ENCODE measurements around the gene HABP2. TPM values are rescaled to one million over a fixed set of nuclear protein-coding genes. Genes with fewer than 3 reads are reported as not detected.

Gene HABP2
- polyA plus RNA-seq, 1 of the 3 experiments (the other 2 are of a cell fraction) = not detected

DNA sequence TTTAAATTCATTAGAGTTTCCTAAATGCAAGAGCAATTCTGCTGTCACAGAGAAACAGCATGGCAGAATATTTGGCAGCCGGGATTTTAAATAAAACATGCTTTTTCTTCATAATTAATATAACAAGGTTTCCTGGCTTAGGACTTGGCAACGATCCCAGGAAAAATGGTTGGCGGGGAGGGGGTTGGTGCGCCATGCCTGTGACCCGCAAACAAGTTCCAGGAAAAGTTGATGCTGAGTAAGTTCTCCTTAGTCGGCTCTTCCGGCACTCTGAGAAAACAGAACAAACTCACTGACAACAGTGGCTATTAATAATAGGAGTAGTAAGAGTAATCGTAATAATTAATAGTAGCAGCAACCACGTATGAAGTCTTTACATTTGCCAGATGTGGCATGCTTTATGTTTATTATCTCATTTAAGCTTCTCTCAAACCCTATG is 4.6 kb downstream of the HABP2 start:
- Histone ChIP-seq H3K27me3 (ENCODE audit: insufficient read depth) (no peaks in the 10 kb centered on the region), H3K9me2 (no peaks in the 10 kb centered on the region), H3F3A (replicated peaks; ENCODE audit: insufficient read depth) (no peaks in the 10 kb centered on the region), H3K4me2 (peak overlapping the region; percentile 46; the same call in 1 of the 2 replicates), H3K36me3 (replicated peaks in 1 of 2; ENCODE audit: control insufficient read depth in 1 of 2, insufficient read depth in 2 of 2, low read length in 1 of 2) (no peaks in the 10 kb centered on the region), H3K4me1 (ENCODE audit: control insufficient read depth in 1 of 2, insufficient read depth in 2 of 2, low read depth in 1 of 2, low read length in 1 of 2) (peaks cover 6 to 12% of the 10 kb centered on the region in 2 experiments; a peak in 3 of 4 replicates), H3K79me2 (ENCODE audit: insufficient read depth) (no peaks in the 10 kb centered on the region), H3K9me3 (no peaks in the 10 kb centered on the region), H3K27ac (ENCODE audit: low read depth in 2 of 2, low read length in 1 of 2) (peak overlapping the region in 1 of 2 experiments; percentile 1; a peak in 2 of 4 replicates), H4K20me1 (ENCODE audit: insufficient read depth) (no peaks in the 10 kb centered on the region), H3K9ac (no peak overlapping the region), H2AFZ (ENCODE audit: low read depth) (no peak overlapping the region), H3K4me3 (ENCODE audit: low read depth in 2 of 2, low read length in 1 of 2) (no peak overlapping the region)
- peak; percentile 60 for DNase-seq
- CTCF ChIA-PET = interaction anchor here (1.1 to 3.3 kb wide), 2 partner anchors 17 to 37 kb away, joined by 3 to 10 read pairs; no protein-coding TSS in a partner anchor
- TF ChIP-seq NFIC (IDR thresholded peaks at IDR 0.05; ENCODE audit: borderline replicate concordance) = peak; percentile 75
- no peak for TF ChIP-seq FOSL2 (IDR thresholded peaks at IDR 0.05; ENCODE audit: borderline replicate concordance, low read depth)
- 0 out of 2 replicates have a peak, but pooled peaks have one; percentile 25 for TF ChIP-seq RCOR1 (IDR thresholded peaks at IDR 0.05; ENCODE audit: low read length)
- TF ChIP-seq TCF12 (IDR thresholded peaks at IDR 0.05) = peak; percentile 32; the same call in 1 of the 2 replicates
- TF ChIP-seq CHD2 (IDR thresholded peaks at IDR 0.05; ENCODE audit: low read length, partially characterized antibody) = peak; percentile 66
- no peak for TF ChIP-seq YY1 (IDR thresholded peaks at IDR 0.05; ENCODE audit: low read depth)
- peak; percentile 95 for TF ChIP-seq MXI1 (IDR thresholded peaks at IDR 0.05; ENCODE audit: low read depth, low read length)
- peak in 1 of 2 experiments; percentile 37; a peak in 1 of 4 replicates for TF ChIP-seq EP300 (IDR thresholded peaks at IDR 0.05; ENCODE audit: borderline replicate concordance in 1 of 2, low read depth in 1 of 2, low read length in 1 of 2)
- POLR2A ChIA-PET = no interaction called here
- WGBS (ENCODE audit: low lambda C conversion rate) = 19% methylated on average over 8 of the region's 9 CpGs

DNA sequence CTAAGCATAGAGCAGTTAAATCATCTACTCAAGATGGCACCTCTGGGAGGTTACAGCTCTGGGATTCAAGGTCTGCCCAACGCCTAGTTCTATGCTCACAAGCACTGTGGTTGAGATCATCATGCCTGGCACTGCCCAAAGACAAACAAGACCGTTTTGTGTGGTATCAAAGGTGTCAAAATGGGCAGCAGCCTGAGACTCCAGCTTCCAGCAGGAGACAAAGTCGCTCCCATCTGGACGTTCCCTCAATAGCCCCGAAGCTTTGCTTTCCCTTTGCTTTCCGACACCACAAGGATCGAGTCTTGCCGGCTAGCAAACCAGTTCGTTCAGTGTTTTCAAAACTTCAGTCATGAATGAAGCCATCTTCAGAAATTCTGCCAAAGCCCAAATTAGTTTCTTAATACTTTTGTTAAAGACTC is 5.1 kb downstream of the HABP2 start:
- POLR2A ChIA-PET = no interaction called here

DNA sequence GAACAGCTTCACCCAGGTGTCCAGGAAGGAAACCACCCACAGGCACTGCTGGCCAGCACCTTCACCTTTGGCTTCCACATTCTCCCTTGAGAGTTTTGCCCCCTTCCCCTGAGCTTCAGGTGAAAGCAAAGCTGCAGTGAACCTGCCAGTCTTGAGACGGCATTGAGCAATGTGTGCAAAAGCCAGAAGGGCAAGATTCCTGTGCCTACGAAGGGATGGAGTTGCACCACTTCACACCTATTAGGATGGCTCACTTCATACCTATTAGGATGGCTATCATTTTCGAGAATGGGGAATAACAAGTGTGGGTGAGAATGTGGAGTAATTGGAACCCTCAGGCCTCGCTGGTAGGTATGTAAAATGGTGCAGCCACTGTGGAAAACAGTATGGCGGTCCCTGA is 7.2 kb downstream of the HABP2 start:
- peaks cover 6 to 12% of the 10 kb centered on the region in 2 experiments; a peak in 3 of 4 replicates for H3K4me1 ChIP-seq (ENCODE audit: control insufficient read depth in 1 of 2, insufficient read depth in 2 of 2, low read depth in 1 of 2, low read length in 1 of 2)
- H3K4me3 ChIP-seq (ENCODE audit: low read depth in 2 of 2, low read length in 1 of 2) = no peak overlapping the region
- H3K27me3 ChIP-seq (ENCODE audit: insufficient read depth) = no peaks in the 10 kb centered on the region
- no peaks in the 10 kb centered on the region for H3K36me3 ChIP-seq (replicated peaks in 1 of 2; ENCODE audit: control insufficient read depth in 1 of 2, insufficient read depth in 2 of 2, low read length in 1 of 2)
- POLR2A ChIA-PET = no interaction called here
- H4K20me1 ChIP-seq (ENCODE audit: insufficient read depth) = no peaks in the 10 kb centered on the region
- 59% methylated on average over 5 of the region's 5 CpGs for WGBS (ENCODE audit: low lambda C conversion rate)
- no peaks in the 10 kb centered on the region for H3K79me2 ChIP-seq (ENCODE audit: insufficient read depth)
- DNase-seq = no peak
- no peak overlapping the region for H3K4me2 ChIP-seq
- H3K9me3 ChIP-seq = no peaks in the 10 kb centered on the region
- CTCF ChIA-PET = interaction anchor here (3.3 to 5.3 kb wide), 2 partner anchors 13 to 39 kb away, joined by 10 to 33 read pairs; no protein-coding TSS in a partner anchor
- no peak overlapping the region for H3K27ac ChIP-seq (ENCODE audit: low read depth in 2 of 2, low read length in 1 of 2)
- H3K9me2 ChIP-seq = no peaks in the 10 kb centered on the region
- H3F3A ChIP-seq (replicated peaks; ENCODE audit: insufficient read depth) = no peaks in the 10 kb centered on the region
- no peak overlapping the region for H3K9ac ChIP-seq
- H2AFZ ChIP-seq (ENCODE audit: low read depth) = no peak overlapping the region
- TF ChIP-seq MXI1 (IDR thresholded peaks at IDR 0.05; ENCODE audit: low read depth, low read length) = no peak
- no peak for TF ChIP-seq TAF1 (IDR thresholded peaks at IDR 0.05; ENCODE audit: borderline replicate concordance, low read depth, low read length)
- TF ChIP-seq FOSL2 (IDR thresholded peaks at IDR 0.05; ENCODE audit: borderline replicate concordance, low read depth) = no peak
- TF ChIP-seq RAD21 (IDR thresholded peaks at IDR 0.05; ENCODE audit: low read length) = no peak
- TF ChIP-seq RFX5 (IDR thresholded peaks at IDR 0.05; ENCODE audit: low read length) = no peak
- TF ChIP-seq POLR2AphosphoS5 (IDR thresholded peaks at IDR 0.05; ENCODE audit: low read depth, low read length) = no peak
- TF ChIP-seq GABPA (IDR thresholded peaks at IDR 0.05; ENCODE audit: low read depth) = no peak
- TF ChIP-seq, protein P1, sequence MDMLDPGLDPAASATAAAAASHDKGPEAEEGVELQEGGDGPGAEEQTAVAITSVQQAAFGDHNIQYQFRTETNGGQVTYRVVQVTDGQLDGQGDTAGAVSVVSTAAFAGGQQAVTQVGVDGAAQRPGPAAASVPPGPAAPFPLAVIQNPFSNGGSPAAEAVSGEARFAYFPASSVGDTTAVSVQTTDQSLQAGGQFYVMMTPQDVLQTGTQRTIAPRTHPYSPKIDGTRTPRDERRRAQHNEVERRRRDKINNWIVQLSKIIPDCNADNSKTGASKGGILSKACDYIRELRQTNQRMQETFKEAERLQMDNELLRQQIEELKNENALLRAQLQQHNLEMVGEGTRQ (IDR thresholded peaks at IDR 0.05; ENCODE audit: borderline replicate concordance, low read depth, low read length) = no peak
- TF ChIP-seq SIN3A (IDR thresholded peaks at IDR 0.05; ENCODE audit: borderline replicate concordance, low read depth, low read length) = no peak
- TF ChIP-seq, protein P2, sequence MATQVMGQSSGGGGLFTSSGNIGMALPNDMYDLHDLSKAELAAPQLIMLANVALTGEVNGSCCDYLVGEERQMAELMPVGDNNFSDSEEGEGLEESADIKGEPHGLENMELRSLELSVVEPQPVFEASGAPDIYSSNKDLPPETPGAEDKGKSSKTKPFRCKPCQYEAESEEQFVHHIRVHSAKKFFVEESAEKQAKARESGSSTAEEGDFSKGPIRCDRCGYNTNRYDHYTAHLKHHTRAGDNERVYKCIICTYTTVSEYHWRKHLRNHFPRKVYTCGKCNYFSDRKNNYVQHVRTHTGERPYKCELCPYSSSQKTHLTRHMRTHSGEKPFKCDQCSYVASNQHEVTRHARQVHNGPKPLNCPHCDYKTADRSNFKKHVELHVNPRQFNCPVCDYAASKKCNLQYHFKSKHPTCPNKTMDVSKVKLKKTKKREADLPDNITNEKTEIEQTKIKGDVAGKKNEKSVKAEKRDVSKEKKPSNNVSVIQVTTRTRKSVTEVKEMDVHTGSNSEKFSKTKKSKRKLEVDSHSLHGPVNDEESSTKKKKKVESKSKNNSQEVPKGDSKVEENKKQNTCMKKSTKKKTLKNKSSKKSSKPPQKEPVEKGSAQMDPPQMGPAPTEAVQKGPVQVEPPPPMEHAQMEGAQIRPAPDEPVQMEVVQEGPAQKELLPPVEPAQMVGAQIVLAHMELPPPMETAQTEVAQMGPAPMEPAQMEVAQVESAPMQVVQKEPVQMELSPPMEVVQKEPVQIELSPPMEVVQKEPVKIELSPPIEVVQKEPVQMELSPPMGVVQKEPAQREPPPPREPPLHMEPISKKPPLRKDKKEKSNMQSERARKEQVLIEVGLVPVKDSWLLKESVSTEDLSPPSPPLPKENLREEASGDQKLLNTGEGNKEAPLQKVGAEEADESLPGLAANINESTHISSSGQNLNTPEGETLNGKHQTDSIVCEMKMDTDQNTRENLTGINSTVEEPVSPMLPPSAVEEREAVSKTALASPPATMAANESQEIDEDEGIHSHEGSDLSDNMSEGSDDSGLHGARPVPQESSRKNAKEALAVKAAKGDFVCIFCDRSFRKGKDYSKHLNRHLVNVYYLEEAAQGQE (IDR thresholded peaks at IDR 0.05; ENCODE audit: low read depth, low read length) = no peak

More for the DNA sequence above, 5.1 kb downstream of the HABP2 start:
- Histone ChIP-seq H3K9me3 (no peaks in the 10 kb centered on the region), H3K4me2 (peak overlapping the region; percentile 46; the same call in 1 of the 2 replicates), H3F3A (replicated peaks; ENCODE audit: insufficient read depth) (no peaks in the 10 kb centered on the region), H3K4me3 (ENCODE audit: low read depth in 2 of 2, low read length in 1 of 2) (no peak overlapping the region), H3K79me2 (ENCODE audit: insufficient read depth) (no peaks in the 10 kb centered on the region), H3K4me1 (ENCODE audit: control insufficient read depth in 1 of 2, insufficient read depth in 2 of 2, low read depth in 1 of 2, low read length in 1 of 2) (peaks cover 6 to 12% of the 10 kb centered on the region in 2 experiments; a peak in 3 of 4 replicates), H4K20me1 (ENCODE audit: insufficient read depth) (no peaks in the 10 kb centered on the region), H3K36me3 (replicated peaks in 1 of 2; ENCODE audit: control insufficient read depth in 1 of 2, insufficient read depth in 2 of 2, low read length in 1 of 2) (no peaks in the 10 kb centered on the region), H3K9me2 (no peaks in the 10 kb centered on the region), H3K9ac (no peak overlapping the region), H3K27me3 (ENCODE audit: insufficient read depth) (no peaks in the 10 kb centered on the region), H3K27ac (ENCODE audit: low read depth in 2 of 2, low read length in 1 of 2) (no peak overlapping the region), H2AFZ (ENCODE audit: low read depth) (no peak overlapping the region)
- WGBS (ENCODE audit: low lambda C conversion rate) = 74% methylated on average over 9 of the region's 9 CpGs
- DNase-seq = no peak
- CTCF ChIA-PET = interaction anchor here (1.1 to 3.3 kb wide), 3 partner anchors 17 to 172 kb away, joined by 3 to 10 read pairs (median 4); no protein-coding TSS in a partner anchor
- TF ChIP-seq JUND (IDR thresholded peaks at IDR 0.05) (no peak), RXRA (IDR thresholded peaks at IDR 0.05; ENCODE audit: borderline replicate concordance, low read depth) (no peak), SIN3A (IDR thresholded peaks at IDR 0.05; ENCODE audit: borderline replicate concordance, low read depth, low read length) (no peak), MEF2A (IDR thresholded peaks at IDR 0.05; ENCODE audit: borderline replicate concordance, low read depth) (no peak), EZH2phosphoT487 (IDR thresholded peaks at IDR 0.05; ENCODE audit: borderline replicate concordance, low read depth) (no peak), YY1 (IDR thresholded peaks at IDR 0.05; ENCODE audit: low read depth) (no peak)

Data from SK-N-SH (cell line).